ENCODE measurements around the gene P2RX7. TPM values are rescaled to one million over a fixed set of nuclear protein-coding genes. Genes with fewer than 3 reads are reported as not detected.

Gene P2RX7
- polyA plus RNA-seq, 1 experiment, result 0.48 TPM

DNA sequence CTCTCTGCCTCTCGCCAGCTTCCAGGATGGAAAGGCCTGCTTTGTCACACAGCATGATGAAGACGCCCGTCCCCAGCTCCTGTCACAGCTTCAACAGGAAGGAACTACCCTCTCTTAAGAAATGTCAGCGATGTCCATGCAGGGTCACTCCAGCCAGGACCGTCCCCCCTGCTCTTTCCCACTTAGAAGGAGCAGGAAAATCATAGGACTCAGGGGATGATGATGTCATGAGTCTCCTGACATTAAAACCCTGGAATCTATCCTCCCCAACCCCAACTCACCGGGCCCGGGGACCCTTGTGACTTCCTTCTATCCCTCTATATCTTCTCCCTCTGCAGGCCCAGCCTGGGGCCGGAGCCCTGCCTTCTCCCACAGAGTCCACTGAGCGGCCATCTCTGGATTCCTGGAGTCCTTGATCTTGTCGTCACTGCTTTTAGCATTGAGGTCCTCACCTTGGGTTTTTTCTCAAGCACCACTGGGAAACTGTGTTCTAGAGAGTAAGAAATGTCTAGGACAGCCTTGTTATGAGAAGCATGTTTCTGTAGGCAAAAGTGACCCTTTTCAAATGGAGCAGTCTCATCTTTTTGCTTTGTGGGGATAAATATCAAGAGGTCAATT, 42.8 kb upstream of the P2RX7 start:
- TF ChIP-seq, protein P1, sequence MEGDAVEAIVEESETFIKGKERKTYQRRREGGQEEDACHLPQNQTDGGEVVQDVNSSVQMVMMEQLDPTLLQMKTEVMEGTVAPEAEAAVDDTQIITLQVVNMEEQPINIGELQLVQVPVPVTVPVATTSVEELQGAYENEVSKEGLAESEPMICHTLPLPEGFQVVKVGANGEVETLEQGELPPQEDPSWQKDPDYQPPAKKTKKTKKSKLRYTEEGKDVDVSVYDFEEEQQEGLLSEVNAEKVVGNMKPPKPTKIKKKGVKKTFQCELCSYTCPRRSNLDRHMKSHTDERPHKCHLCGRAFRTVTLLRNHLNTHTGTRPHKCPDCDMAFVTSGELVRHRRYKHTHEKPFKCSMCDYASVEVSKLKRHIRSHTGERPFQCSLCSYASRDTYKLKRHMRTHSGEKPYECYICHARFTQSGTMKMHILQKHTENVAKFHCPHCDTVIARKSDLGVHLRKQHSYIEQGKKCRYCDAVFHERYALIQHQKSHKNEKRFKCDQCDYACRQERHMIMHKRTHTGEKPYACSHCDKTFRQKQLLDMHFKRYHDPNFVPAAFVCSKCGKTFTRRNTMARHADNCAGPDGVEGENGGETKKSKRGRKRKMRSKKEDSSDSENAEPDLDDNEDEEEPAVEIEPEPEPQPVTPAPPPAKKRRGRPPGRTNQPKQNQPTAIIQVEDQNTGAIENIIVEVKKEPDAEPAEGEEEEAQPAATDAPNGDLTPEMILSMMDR (IDR thresholded peaks at IDR 0.05; ENCODE audit: low read depth, low read length), result no peak
- peaks cover 11% of the 10 kb centered on the region for H3K27me3 ChIP-seq (ENCODE audit: control insufficient read depth, insufficient read depth, low read length)
- POLR2A ChIA-PET, result no interaction called here
- DNase-seq (ENCODE audit: low read depth, low spot score), result no peak
- CTCF ChIA-PET, result no interaction called here
- H3K9me3 ChIP-seq (ENCODE audit: control insufficient read depth, insufficient read depth, low read length), result no peaks in the 10 kb centered on the region; the same call in 1 of the 2 replicates
- H3K27ac ChIP-seq (ENCODE audit: low read depth, low read length), result no peak overlapping the region
- no peak overlapping the region for H3K4me3 ChIP-seq (ENCODE audit: low read depth, low read length)

DNA sequence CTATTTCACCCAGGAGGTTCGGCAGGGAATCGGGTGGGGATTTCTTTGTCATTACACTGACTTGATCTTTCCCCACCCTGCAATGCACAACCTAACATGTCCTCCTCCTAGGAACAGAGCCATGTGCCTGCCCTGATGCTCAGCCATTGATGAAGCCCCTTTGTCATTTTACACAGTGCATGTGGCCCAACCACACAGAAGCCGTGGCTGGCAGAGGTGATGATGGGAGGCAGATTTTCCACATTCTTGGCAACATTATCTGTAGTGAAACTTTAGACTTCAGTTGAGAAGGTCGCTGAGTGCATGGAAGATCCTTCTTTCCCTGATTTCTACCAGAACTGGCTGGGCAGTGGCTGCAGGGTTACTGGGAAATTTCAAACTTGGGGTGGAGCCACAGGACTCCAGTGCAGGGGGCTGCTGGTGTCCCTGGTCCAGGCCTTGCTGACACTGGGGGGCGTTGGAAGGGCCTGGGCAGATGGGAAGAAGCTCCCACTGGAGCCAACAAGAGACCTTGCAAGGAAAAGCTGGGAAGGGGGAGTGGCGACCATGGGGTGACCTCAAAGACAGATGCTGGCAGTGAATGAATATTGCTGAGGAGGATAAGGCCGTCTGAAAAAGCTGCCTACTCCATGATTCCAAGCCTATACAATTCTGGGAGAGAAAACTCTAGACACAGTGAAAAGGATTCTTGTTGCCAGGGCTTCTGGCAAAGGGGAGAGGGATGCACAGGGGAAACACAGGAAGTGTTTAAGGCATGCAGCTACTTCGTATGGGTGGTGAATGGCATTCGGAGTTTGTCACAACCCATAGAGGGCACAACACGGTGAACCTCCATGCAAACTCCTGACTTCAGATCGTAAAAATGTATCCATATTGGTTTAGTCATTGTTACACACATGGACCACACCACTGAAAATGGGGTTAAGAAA, 41.8 kb upstream of the P2RX7 start:
- no peaks in the 10 kb centered on the region; the same call in 1 of the 2 replicates for H3K9me3 ChIP-seq (ENCODE audit: control insufficient read depth, insufficient read depth, low read length)
- no peak overlapping the region for H3K4me3 ChIP-seq (ENCODE audit: low read depth, low read length)
- peaks cover 13% of the 10 kb centered on the region for H3K27me3 ChIP-seq (ENCODE audit: control insufficient read depth, insufficient read depth, low read length)
- POLR2A ChIA-PET, result no interaction called here
- no peak overlapping the region for H3K27ac ChIP-seq (ENCODE audit: low read depth, low read length)
- TF ChIP-seq, protein P1 (IDR thresholded peaks at IDR 0.05; ENCODE audit: low read depth, low read length), result no peak
- CTCF ChIA-PET, result no interaction called here
- DNase-seq (ENCODE audit: low read depth, low spot score), result no peak

DNA sequence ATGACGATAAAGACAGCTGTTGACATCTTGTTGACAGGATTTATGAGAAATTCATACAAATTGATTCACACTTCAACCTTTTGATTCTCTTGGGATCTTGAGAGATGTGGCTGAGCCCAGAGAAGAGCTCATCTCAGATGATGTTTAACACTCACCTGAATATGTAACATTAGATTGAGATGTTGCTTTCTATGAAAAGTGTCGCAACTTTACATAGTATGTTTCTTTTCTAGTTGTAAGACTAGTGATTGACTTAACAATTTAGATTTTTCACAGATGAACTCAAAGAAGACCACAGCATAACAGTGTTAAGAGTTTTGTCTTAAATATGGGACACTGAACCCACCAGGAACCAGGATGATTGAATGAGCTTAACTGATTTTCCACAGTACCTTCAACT, 40.6 kb upstream of the P2RX7 start:
- no peak overlapping the region for H3K27ac ChIP-seq (ENCODE audit: low read depth, low read length)
- ChIA-PET CTCF (interaction anchor here (0.7 kb wide), 1 partner anchor 509 kb away, joined by 3 read pairs; no protein-coding TSS in a partner anchor), POLR2A (no interaction called here)
- no peaks in the 10 kb centered on the region; the same call in 1 of the 2 replicates for H3K9me3 ChIP-seq (ENCODE audit: control insufficient read depth, insufficient read depth, low read length)
- H3K4me3 ChIP-seq (ENCODE audit: low read depth, low read length), result no peak overlapping the region
- H3K27me3 ChIP-seq (ENCODE audit: control insufficient read depth, insufficient read depth, low read length), result peaks cover 13% of the 10 kb centered on the region
- TF ChIP-seq, protein P1 (IDR thresholded peaks at IDR 0.05; ENCODE audit: low read depth, low read length), result no peak
- DNase-seq (ENCODE audit: low read depth, low spot score), result no peak

DNA sequence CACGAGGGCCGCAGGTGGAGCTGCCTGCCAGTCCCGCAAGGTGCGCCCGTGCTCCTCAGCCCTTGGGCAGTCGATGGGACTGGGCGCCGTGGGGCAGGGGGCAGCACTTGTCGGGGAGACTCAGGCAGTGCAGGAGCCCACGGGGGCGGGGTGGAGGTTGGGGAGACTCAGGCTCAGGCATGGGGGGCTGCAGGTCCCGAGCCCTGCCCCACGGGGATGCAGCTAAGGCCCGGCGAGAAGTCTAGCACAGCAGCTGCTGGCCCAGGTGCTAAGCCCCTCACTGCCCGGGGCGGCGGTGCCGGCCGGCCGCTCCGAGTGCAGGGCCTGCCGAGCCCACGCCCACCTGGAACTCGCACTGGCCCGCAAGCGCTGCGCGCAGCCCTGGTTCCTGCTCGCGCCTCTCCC, 39.2 kb upstream of the P2RX7 start:
- TF ChIP-seq, protein P1 (IDR thresholded peaks at IDR 0.05; ENCODE audit: low read depth, low read length), result no peak
- CTCF ChIA-PET, result interaction anchor here (2.2 kb wide), 1 partner anchor 16 kb away, joined by 7 read pairs; no protein-coding TSS in a partner anchor
- no peak for DNase-seq (ENCODE audit: low read depth, low spot score)
- Histone ChIP-seq H3K27ac (ENCODE audit: low read depth, low read length) (no peak overlapping the region), H3K9me3 (ENCODE audit: control insufficient read depth, insufficient read depth, low read length) (no peaks in the 10 kb centered on the region; the same call in 1 of the 2 replicates), H3K27me3 (ENCODE audit: control insufficient read depth, insufficient read depth, low read length) (peaks cover 10% of the 10 kb centered on the region), H3K4me3 (ENCODE audit: low read depth, low read length) (no peak overlapping the region)
- POLR2A ChIA-PET, result no interaction called here

Measured in AG04450 (cell line).